ENCODE measurements around the gene INPP4A. TPM values are rescaled to one million over a fixed set of nuclear protein-coding genes. Genes with fewer than 3 reads are reported as not detected.

The INPP4A gene
- total and polyA plus RNA-seq, 9 of the 15 experiments (the other 6 are each of a cell fraction or from before 2014, with no cell fraction given): 1.8 to 15.7 (median 8.3) TPM

GRCh38 chr2:98560256-98560771, 115.7 kb downstream of the INPP4A start (continued):
- no peak for TF ChIP-seq RBM15 (IDR thresholded peaks at IDR 0.05; ENCODE audit: insufficient read depth, low read length)
- no peak for TF ChIP-seq ZNF232 (CRISPR knock-in tag; IDR thresholded peaks at IDR 0.05)
- no peak for TF ChIP-seq ZNF507 (tag; conservative IDR thresholded peaks at IDR 0.05)
- no peak for TF ChIP-seq ZNF133 (CRISPR knock-in tag; IDR thresholded peaks at IDR 0.05)
- TF ChIP-seq PURB (CRISPR knock-in tag; IDR thresholded peaks at IDR 0.05; ENCODE audit: low read depth): no peak
- no peak for TF ChIP-seq GATA2 (CRISPR knock-in tag; IDR thresholded peaks at IDR 0.05)
- no peak for TF ChIP-seq ZBTB11 (CRISPR knock-in tag; IDR thresholded peaks at IDR 0.05)
- no peak for TF ChIP-seq CBX8 (IDR thresholded peaks at IDR 0.05; ENCODE audit: borderline replicate concordance, extremely low read depth, low read depth, low read length, poor library complexity, severe bottlenecking)
- no peak; the same call in 1 of the 2 replicates for TF ChIP-seq RFX1 (IDR thresholded peaks at IDR 0.05)
- no peak for TF ChIP-seq SOX6 (IDR thresholded peaks at IDR 0.05)
- no peak for TF ChIP-seq MXD1 (CRISPR knock-in tag; IDR thresholded peaks at IDR 0.05; ENCODE audit: borderline replicate concordance, poor library complexity, severe bottlenecking)
- TF ChIP-seq ZEB2 (IDR thresholded peaks at IDR 0.05): no peak
- no peak for TF ChIP-seq ZKSCAN8 (CRISPR knock-in tag; IDR thresholded peaks at IDR 0.05)
- TF ChIP-seq SRSF3 (IDR thresholded peaks at IDR 0.05; ENCODE audit: insufficient read depth, low read length): no peak
- no peak for TF ChIP-seq TSC22D4 (tag; IDR thresholded peaks at IDR 0.05)
- TF ChIP-seq SMARCC2 (IDR thresholded peaks at IDR 0.05; ENCODE audit: low read depth): no peak
- TF ChIP-seq ZNF717 (CRISPR knock-in tag; IDR thresholded peaks at IDR 0.05): no peak
- peak; percentile 92 for TF ChIP-seq MAFF (IDR thresholded peaks at IDR 0.05; ENCODE audit: low read length)
- TF ChIP-seq NFYB (IDR thresholded peaks at IDR 0.05; ENCODE audit: extremely low read depth, insufficient read length): peak; percentile 72
- no peak for TF ChIP-seq ARID2 (IDR thresholded peaks at IDR 0.05)
- TF ChIP-seq ZBTB49 (CRISPR knock-in tag; IDR thresholded peaks at IDR 0.05; ENCODE audit: borderline replicate concordance): no peak
